ENCODE measurements around the gene RMRP.
A peak's percentile ranks its signal among the peaks of the same experiment; 100 is the strongest.

Gene RMRP

GRCh38 chr9:35635730-35636129 is 22.1 kb downstream of the RMRP start:
- H3K27me3 ChIP-seq (replicated peaks; ENCODE audit: control insufficient read depth, insufficient read depth, low read length): no peaks in the 10 kb centered on the region
- H3K36me3 ChIP-seq (ENCODE audit: control insufficient read depth, insufficient read depth, low read length): no peaks in the 10 kb centered on the region
- no peak for DNase-seq (ENCODE audit: extremely low read depth, insufficient read length)
- no peak overlapping the region for H3K4me3 ChIP-seq (replicated peaks; ENCODE audit: low read depth, low read length)
- TF ChIP-seq CTCF (IDR thresholded peaks at IDR 0.05; ENCODE audit: insufficient read depth, low read length, poor library complexity, severe bottlenecking): no peak

GRCh38 chr9:35629597-35629996 is 28.2 kb downstream of the RMRP start:
- no peak overlapping the region for H3K4me3 ChIP-seq (replicated peaks; ENCODE audit: low read depth, low read length)
- TF ChIP-seq CTCF (IDR thresholded peaks at IDR 0.05; ENCODE audit: insufficient read depth, low read length, poor library complexity, severe bottlenecking): no peak
- no peak for DNase-seq (ENCODE audit: extremely low read depth, insufficient read length)

GRCh38 chr9:35628389-35628991 is 29.3 kb downstream of the RMRP start:
- TF ChIP-seq CTCF (IDR thresholded peaks at IDR 0.05; ENCODE audit: insufficient read depth, low read length, poor library complexity, severe bottlenecking): no peak
- no peaks in the 10 kb centered on the region for H3K27me3 ChIP-seq (replicated peaks; ENCODE audit: control insufficient read depth, insufficient read depth, low read length)
- H3K36me3 ChIP-seq (ENCODE audit: control insufficient read depth, insufficient read depth, low read length): no peaks in the 10 kb centered on the region

More at GRCh38 chr9:35629597-35629996, 28.2 kb downstream of the RMRP start:
- H3K27me3 ChIP-seq (replicated peaks; ENCODE audit: control insufficient read depth, insufficient read depth, low read length): no peaks in the 10 kb centered on the region
- no peaks in the 10 kb centered on the region for H3K36me3 ChIP-seq (ENCODE audit: control insufficient read depth, insufficient read depth, low read length)

GRCh38 chr9:35627575-35627974 is 30.2 kb downstream of the RMRP start:
- Histone ChIP-seq H3K36me3 (ENCODE audit: control insufficient read depth, insufficient read depth, low read length) (no peaks in the 10 kb centered on the region), H3K27me3 (replicated peaks; ENCODE audit: control insufficient read depth, insufficient read depth, low read length) (no peaks in the 10 kb centered on the region), H3K4me3 (replicated peaks; ENCODE audit: low read depth, low read length) (no peak overlapping the region)
- DNase-seq (ENCODE audit: extremely low read depth, insufficient read length): no peak
- no peak for TF ChIP-seq CTCF (IDR thresholded peaks at IDR 0.05; ENCODE audit: insufficient read depth, low read length, poor library complexity, severe bottlenecking)

More at GRCh38 chr9:35628389-35628991, 29.3 kb downstream of the RMRP start:
- no peak overlapping the region for H3K4me3 ChIP-seq (replicated peaks; ENCODE audit: low read depth, low read length)
- no peak for DNase-seq (ENCODE audit: extremely low read depth, insufficient read length)

DNA sequence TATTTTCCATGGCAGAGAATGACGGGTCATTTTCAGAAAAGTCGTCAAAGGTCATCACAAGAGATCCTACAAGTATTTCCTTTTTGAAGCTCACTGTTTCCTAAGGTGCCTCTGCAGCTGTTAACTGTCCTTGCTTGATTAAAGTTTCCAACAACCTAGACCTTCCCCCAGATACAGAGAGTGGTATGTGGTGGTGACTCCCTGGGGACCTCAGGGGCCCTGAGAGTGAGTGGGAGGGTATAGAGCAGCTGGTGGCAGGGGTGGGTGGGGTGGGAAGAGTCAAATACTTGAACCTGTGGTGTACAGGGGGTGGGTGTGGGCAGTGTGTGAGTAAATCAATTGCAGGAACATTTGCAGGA is 38.0 kb downstream of the RMRP start:
- no peak overlapping the region for H3K4me3 ChIP-seq (replicated peaks; ENCODE audit: low read depth, low read length)
- peak; percentile 66 for DNase-seq (ENCODE audit: extremely low read depth, insufficient read length)
- no peaks in the 10 kb centered on the region for H3K36me3 ChIP-seq (ENCODE audit: control insufficient read depth, insufficient read depth, low read length)
- no peaks in the 10 kb centered on the region for H3K27me3 ChIP-seq (replicated peaks; ENCODE audit: control insufficient read depth, insufficient read depth, low read length)
- no peak for TF ChIP-seq CTCF (IDR thresholded peaks at IDR 0.05; ENCODE audit: insufficient read depth, low read length, poor library complexity, severe bottlenecking)
